ENCODE results near the gene HPD.
A peak's percentile ranks its signal among the peaks of the same experiment; 100 is the strongest.

Gene HPD

GRCh38 chr12:121849211-121849610 is 9.4 kb downstream of the HPD start:
- H3K27ac ChIP-seq = no peak overlapping the region
- no peaks in the 10 kb centered on the region for H3K36me3 ChIP-seq (ENCODE audit: insufficient read depth)
- H4K20me1 ChIP-seq (ENCODE audit: insufficient read depth) = no peaks in the 10 kb centered on the region
- H2AFZ ChIP-seq (ENCODE audit: low read depth) = no peak overlapping the region
- H3K27me3 ChIP-seq (ENCODE audit: insufficient read depth, low read depth) = no peaks in the 10 kb centered on the region
- no peak overlapping the region for H3K4me2 ChIP-seq
- no peak overlapping the region for H3K9ac ChIP-seq
- H3K79me2 ChIP-seq (ENCODE audit: insufficient read depth, low read depth) = no peaks in the 10 kb centered on the region
- H3K4me1 ChIP-seq (ENCODE audit: low read depth, poor library complexity, severe bottlenecking) = no peaks in the 10 kb centered on the region
- no peak overlapping the region for H3K4me3 ChIP-seq (IDR thresholded peaks at IDR 0.05; ENCODE audit: insufficient read depth, low read depth, low read length)
- TF ChIP-seq CTCF (conservative IDR thresholded peaks at IDR 0.05; ENCODE audit: low read depth, low read length) = no peak

GRCh38 chr12:121845701-121846100 is 13.0 kb downstream of the HPD start:
- no peak overlapping the region for H3K4me3 ChIP-seq (IDR thresholded peaks at IDR 0.05; ENCODE audit: insufficient read depth, low read depth, low read length)
- no peak for TF ChIP-seq CTCF (conservative IDR thresholded peaks at IDR 0.05; ENCODE audit: low read depth, low read length)
- H3K79me2 ChIP-seq (ENCODE audit: insufficient read depth, low read depth) = no peaks in the 10 kb centered on the region
- H3K4me2 ChIP-seq = no peak overlapping the region
- H3K36me3 ChIP-seq (ENCODE audit: insufficient read depth) = no peaks in the 10 kb centered on the region
- H4K20me1 ChIP-seq (ENCODE audit: insufficient read depth) = no peaks in the 10 kb centered on the region
- no peak overlapping the region for H2AFZ ChIP-seq (ENCODE audit: low read depth)
- H3K4me1 ChIP-seq (ENCODE audit: low read depth, poor library complexity, severe bottlenecking) = no peaks in the 10 kb centered on the region
- H3K27ac ChIP-seq = no peak overlapping the region
- H3K27me3 ChIP-seq (ENCODE audit: insufficient read depth, low read depth) = no peaks in the 10 kb centered on the region
- H3K9ac ChIP-seq = no peak overlapping the region

DNA sequence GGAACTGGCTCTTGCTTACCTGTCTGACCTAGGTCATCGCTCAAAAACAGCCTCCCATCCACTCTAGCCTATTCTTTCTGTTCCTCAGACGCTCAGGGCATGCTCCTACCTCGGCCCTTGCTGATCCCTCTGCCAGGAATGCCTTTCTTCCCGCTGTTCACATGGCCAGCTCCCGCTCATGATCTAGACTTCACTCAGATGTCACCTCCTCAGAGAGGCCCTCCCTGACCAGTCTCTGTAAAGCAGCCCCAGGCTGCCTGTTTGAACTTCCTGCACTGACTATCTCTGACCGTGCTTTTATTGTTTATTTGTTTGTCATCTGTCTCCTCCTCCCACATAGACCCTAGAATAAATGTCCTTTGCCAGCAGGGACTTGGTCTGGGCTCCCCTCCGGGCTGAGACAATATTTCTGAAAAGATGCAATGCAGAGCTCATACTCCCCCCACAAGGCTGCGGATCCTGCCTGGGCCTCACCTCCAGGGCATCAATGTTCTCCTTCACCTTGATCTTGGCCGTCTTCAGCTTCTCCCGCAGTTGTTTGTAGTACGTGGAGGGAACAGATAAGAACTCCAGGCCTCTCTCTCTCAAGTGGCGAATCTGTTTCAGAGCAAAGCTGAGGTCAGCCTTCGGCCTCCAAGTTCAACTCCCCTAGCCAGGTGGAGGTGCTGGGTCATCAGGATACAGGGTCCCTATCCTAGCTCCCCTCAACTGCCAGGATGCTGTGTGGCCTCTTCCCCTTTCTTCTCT is 15.2 kb downstream of the HPD start:
- no peak for TF ChIP-seq CTCF (conservative IDR thresholded peaks at IDR 0.05; ENCODE audit: low read depth, low read length)
- Histone ChIP-seq H3K4me3 (IDR thresholded peaks at IDR 0.05; ENCODE audit: insufficient read depth, low read depth, low read length) (no peak overlapping the region), H3K27me3 (ENCODE audit: insufficient read depth, low read depth) (no peaks in the 10 kb centered on the region), H2AFZ (ENCODE audit: low read depth) (no peak overlapping the region), H3K27ac (no peak overlapping the region), H3K4me1 (ENCODE audit: low read depth, poor library complexity, severe bottlenecking) (no peaks in the 10 kb centered on the region), H3K79me2 (ENCODE audit: insufficient read depth, low read depth) (no peaks in the 10 kb centered on the region), H3K4me2 (no peak overlapping the region), H4K20me1 (ENCODE audit: insufficient read depth) (no peaks in the 10 kb centered on the region), H3K9ac (no peak overlapping the region), H3K36me3 (ENCODE audit: insufficient read depth) (no peaks in the 10 kb centered on the region)

- no peaks in the 10 kb centered on the region for H3K79me2 ChIP-seq (ENCODE audit: insufficient read depth, low read depth)
- no peak overlapping the region for H3K4me3 ChIP-seq (IDR thresholded peaks at IDR 0.05; ENCODE audit: insufficient read depth, low read depth, low read length)
- H3K4me1 ChIP-seq (ENCODE audit: low read depth, poor library complexity, severe bottlenecking) = no peaks in the 10 kb centered on the region
- no peaks in the 10 kb centered on the region for H4K20me1 ChIP-seq (ENCODE audit: insufficient read depth)
- no peaks in the 10 kb centered on the region for H3K36me3 ChIP-seq (ENCODE audit: insufficient read depth)
- H3K4me2 ChIP-seq = peak overlapping the region; percentile 59
- no peaks in the 10 kb centered on the region for H3K27me3 ChIP-seq (ENCODE audit: insufficient read depth, low read depth)
- 0 out of 2 replicates have a peak overlapping the region, but pooled peaks have one; percentile 22 for H3K27ac ChIP-seq
- H2AFZ ChIP-seq (ENCODE audit: low read depth) = peak overlapping the region; percentile 71; the same call in 1 of the 2 replicates
- TF ChIP-seq CTCF (conservative IDR thresholded peaks at IDR 0.05; ENCODE audit: low read depth, low read length) = no peak
- peak overlapping the region; percentile 44; the same call in 1 of the 2 replicates for H3K9ac ChIP-seq
Observed at GRCh38 chr12:121839993-121840761, 18.5 kb downstream of the HPD start.
